PC-3 (cell line): ENCODE measurements around the gene PDHA1.

ENCODE experiments used
- EZH2 ChIP-seq: fragments of 300-600 bp; sonication (generic); IDR thresholded peaks from one replicate; pipeline ENCODE4 v1.6.1; 2017; ENCODE audit warnings: antibody characterized with exemption, mild to moderate bottlenecking, low read length; ENCODE audit not compliant: unreplicated experiment
- EZH2phosphoT487 ChIP-seq: fragments of 300-600 bp; sonication (generic); IDR thresholded peaks from 2 replicates; pipeline ENCODE4 v1.6.1; 2018; ENCODE audit warnings: mild to moderate bottlenecking, antibody characterized with exemption, low read length, borderline replicate concordance
- TF ChIP-seq, protein P1 (sequence below): fragments of 300-600 bp; sonication (generic); conservative IDR thresholded peaks from 2 replicates; pipeline ENCODE4 v1.5.1; 2017; ENCODE audit warnings: antibody characterized with exemption, low read depth, mild to moderate bottlenecking, low read length

DNA sequence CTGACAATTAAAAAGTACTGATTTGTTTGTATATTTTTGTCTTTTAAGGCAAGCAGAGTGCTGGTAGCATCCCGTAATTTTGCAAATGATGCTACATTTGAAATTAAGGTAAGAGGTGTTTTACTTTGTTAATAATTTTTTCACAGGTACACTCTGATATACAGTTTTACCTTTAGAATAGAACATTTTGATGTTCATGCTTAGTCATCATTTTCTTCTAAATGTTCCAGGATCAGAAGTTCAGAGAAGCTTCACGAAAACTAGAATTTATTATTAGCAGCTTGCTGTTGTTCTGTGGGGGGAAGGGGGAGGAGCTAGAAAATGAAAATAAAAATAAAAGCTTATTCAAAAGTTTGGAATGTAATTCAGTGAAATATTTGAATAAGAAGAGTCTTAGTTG, 5.5 kb downstream of the PDHA1 start:
- TF ChIP-seq, protein P1, sequence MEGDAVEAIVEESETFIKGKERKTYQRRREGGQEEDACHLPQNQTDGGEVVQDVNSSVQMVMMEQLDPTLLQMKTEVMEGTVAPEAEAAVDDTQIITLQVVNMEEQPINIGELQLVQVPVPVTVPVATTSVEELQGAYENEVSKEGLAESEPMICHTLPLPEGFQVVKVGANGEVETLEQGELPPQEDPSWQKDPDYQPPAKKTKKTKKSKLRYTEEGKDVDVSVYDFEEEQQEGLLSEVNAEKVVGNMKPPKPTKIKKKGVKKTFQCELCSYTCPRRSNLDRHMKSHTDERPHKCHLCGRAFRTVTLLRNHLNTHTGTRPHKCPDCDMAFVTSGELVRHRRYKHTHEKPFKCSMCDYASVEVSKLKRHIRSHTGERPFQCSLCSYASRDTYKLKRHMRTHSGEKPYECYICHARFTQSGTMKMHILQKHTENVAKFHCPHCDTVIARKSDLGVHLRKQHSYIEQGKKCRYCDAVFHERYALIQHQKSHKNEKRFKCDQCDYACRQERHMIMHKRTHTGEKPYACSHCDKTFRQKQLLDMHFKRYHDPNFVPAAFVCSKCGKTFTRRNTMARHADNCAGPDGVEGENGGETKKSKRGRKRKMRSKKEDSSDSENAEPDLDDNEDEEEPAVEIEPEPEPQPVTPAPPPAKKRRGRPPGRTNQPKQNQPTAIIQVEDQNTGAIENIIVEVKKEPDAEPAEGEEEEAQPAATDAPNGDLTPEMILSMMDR = no peak
- no peak for TF ChIP-seq EZH2phosphoT487
- no peak for TF ChIP-seq EZH2
